PC-9 (cell line): ENCODE results near the gene ZNF593OS. TPM values are rescaled to one million over a fixed set of nuclear protein-coding genes. Genes with fewer than 3 reads are reported as not detected.

Source experiments
- BruUV-seq: library from RNA; stranded (reverse); fragments of 400-500 nt; replicated peaks from 2 replicates; lab custom pipeline; 2021; lab: Mats Ljungman, UMichigan
- CTCF ChIA-PET: fragments of 300-600 bp; sonication (Branson Sonifier 250); formaldehyde crosslinking; loops from one replicate; lab custom pipeline; 2022; ENCODE audit warnings: antibody characterized with exemption; lab: Charles Lee
- POLR2A ChIA-PET: fragments of 300-600 bp; sonication (Branson Sonifier 250); formaldehyde crosslinking; loops from one replicate; lab custom pipeline; 2022; ENCODE audit warnings: antibody characterized with exemption; ENCODE audit not compliant: unreplicated experiment; lab: Charles Lee
- DNase-seq, 2 experiments: peaks; one replicate each; pipeline versions ENCODE4 v3.0.0 to v3.0.0-alpha.2; 2015 to 2022; ENCODE audit warnings: mixed read lengths in 1 of 2
- H2AFZ ChIP-seq: fragments of 200-600 bp; sonication (generic); 2 replicates; pipeline ENCODE4 v1.8.1; 2017; ENCODE audit warnings: antibody characterized with exemption
- H3F3A ChIP-seq: fragments of 200-600 bp; sonication (generic); 2 replicates; pipeline ENCODE4 v1.8.1; 2017; ENCODE audit warnings: antibody characterized with exemption, mild to moderate bottlenecking, low read depth; ENCODE audit not compliant: insufficient read depth
- H3K27ac ChIP-seq: fragments of 200-600 bp; sonication (generic); 2 replicates; pipeline ENCODE4 v1.6.1; 2016; ENCODE audit warnings: mixed run types
- H3K27me3 ChIP-seq: fragments of 200-600 bp; sonication (generic); 2 replicates; pipeline ENCODE4 v1.6.1; 2016; ENCODE audit warnings: low read depth, mixed run types; ENCODE audit not compliant: insufficient read depth
- H3K36me3 ChIP-seq: fragments of 200-600 bp; sonication (generic); 2 replicates; pipeline ENCODE4 v1.6.1; 2016; ENCODE audit warnings: low read depth, mixed run types
- H3K4me1 ChIP-seq: fragments of 200-600 bp; sonication (generic); replicated peaks from 2 replicates; pipeline ENCODE4 v1.6.1; 2016; ENCODE audit warnings: mixed run types; ENCODE audit not compliant: insufficient read depth
- H3K4me2 ChIP-seq: fragments of 200-600 bp; sonication (generic); 2 replicates; pipeline ENCODE4 v1.6.1; 2017; ENCODE audit warnings: mixed run types
- H3K4me3 ChIP-seq: fragments of 200-600 bp; sonication (generic); 2 replicates; pipeline ENCODE4 v1.6.1; 2016; ENCODE audit warnings: mixed run types
- H3K79me2 ChIP-seq: fragments of 200-600 bp; sonication (generic); 2 replicates; pipeline ENCODE4 v1.6.1; 2017; ENCODE audit warnings: low read depth, mixed run types
- H3K9me2 ChIP-seq: fragments of 200-600 bp; sonication (generic); 2 replicates; pipeline ENCODE4 v1.8.1; 2017; ENCODE audit warnings: mild to moderate bottlenecking; ENCODE audit not compliant: insufficient read depth
- H3K9me3 ChIP-seq: fragments of 200-600 bp; sonication (generic); 2 replicates; pipeline ENCODE4 v1.8.1; 2016; ENCODE audit warnings: low read depth; ENCODE audit not compliant: insufficient read depth
- H4K20me1 ChIP-seq: fragments of 200-600 bp; sonication (generic); 2 replicates; pipeline ENCODE4 v1.8.1; 2017; ENCODE audit not compliant: insufficient read depth
- EZH2 ChIP-seq: fragments of 200-600 bp; sonication (generic); IDR thresholded peaks from 2 replicates; pipeline ENCODE4 v1.8.0; 2017; ENCODE audit warnings: antibody characterized with exemption, low read depth
- intact Hi-C: fragments of 100-400 bp; cut with micrococcal nuclease; formaldehyde crosslinking; loops from one replicate; pipeline ENCODE4 v1.10.0; 2022; ENCODE audit not compliant: unreplicated experiment
- total RNA-seq: library from RNA; stranded (reverse); gene quantifications from 2 replicates; pipeline ENCODE4 v1.2.3, GENCODE V29; 2021
- TF ChIP-seq, protein P1 (sequence below): fragments of 200-600 bp; sonication (generic); conservative IDR thresholded peaks from 2 replicates; pipeline ENCODE4 v1.6.1; 2017; ENCODE audit warnings: mixed run types, antibody characterized with exemption, mild to moderate bottlenecking, moderate library complexity

The ZNF593OS gene
- total RNA-seq, 1 experiment from 2014 or later, result not detected

GRCh38 chr1:26187882-26188281 lies 16.2 kb upstream of the ZNF593OS start:
- Histone ChIP-seq H3K36me3 (0 out of 2 replicates have a peak, but pooled peaks cover 6% of the 10 kb centered on the region), H3K27me3 (no peaks in the 10 kb centered on the region), H2AFZ (no peak overlapping the region), H3K4me3 (no peak overlapping the region), H3K27ac (no peak overlapping the region), H3K79me2 (no peaks in the 10 kb centered on the region), H3K9me2 (no peaks in the 10 kb centered on the region), H4K20me1 (no peaks in the 10 kb centered on the region), H3K9me3 (no peaks in the 10 kb centered on the region), H3F3A (no peaks in the 10 kb centered on the region), H3K4me1 (no peaks in the 10 kb centered on the region), H3K4me2 (no peak overlapping the region)
- intact Hi-C loops, result no loop called here
- TF ChIP-seq, protein P1, sequence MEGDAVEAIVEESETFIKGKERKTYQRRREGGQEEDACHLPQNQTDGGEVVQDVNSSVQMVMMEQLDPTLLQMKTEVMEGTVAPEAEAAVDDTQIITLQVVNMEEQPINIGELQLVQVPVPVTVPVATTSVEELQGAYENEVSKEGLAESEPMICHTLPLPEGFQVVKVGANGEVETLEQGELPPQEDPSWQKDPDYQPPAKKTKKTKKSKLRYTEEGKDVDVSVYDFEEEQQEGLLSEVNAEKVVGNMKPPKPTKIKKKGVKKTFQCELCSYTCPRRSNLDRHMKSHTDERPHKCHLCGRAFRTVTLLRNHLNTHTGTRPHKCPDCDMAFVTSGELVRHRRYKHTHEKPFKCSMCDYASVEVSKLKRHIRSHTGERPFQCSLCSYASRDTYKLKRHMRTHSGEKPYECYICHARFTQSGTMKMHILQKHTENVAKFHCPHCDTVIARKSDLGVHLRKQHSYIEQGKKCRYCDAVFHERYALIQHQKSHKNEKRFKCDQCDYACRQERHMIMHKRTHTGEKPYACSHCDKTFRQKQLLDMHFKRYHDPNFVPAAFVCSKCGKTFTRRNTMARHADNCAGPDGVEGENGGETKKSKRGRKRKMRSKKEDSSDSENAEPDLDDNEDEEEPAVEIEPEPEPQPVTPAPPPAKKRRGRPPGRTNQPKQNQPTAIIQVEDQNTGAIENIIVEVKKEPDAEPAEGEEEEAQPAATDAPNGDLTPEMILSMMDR, result no peak
- TF ChIP-seq EZH2, result no peak
- ChIA-PET CTCF (no interaction called here), POLR2A (no interaction called here)
- no TSS peak for BruUV-seq
- no peak for DNase-seq

DNA sequence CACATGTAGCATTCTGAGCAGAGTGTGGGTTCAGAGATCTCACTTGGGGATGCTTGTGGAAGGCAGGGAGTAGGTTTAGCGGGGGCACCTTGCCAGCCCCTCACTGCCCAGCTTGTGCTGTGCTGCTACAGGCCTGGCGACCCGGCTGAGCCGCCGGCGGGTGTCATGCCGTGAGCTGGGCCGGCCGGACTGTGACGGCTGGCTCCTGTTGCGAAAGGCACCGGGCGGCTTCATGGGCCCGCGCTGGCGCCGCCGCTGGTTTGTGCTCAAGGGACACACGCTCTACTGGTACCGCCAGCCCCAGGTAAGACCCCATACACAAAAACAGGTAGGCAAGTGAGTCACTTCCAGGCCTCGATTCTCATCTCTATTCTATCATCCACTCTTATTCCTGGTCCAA lies 13.3 kb upstream of the ZNF593OS start:
- Histone ChIP-seq H3K27ac (no peak overlapping the region), H3K4me2 (no peak overlapping the region), H3K79me2 (no peaks in the 10 kb centered on the region), H3K4me1 (peaks cover 16% of the 10 kb centered on the region), H4K20me1 (no peaks in the 10 kb centered on the region), H3K4me3 (no peak overlapping the region), H3F3A (peaks cover 9% of the 10 kb centered on the region; the same call in 1 of the 2 replicates), H3K9me2 (no peaks in the 10 kb centered on the region), H3K9me3 (no peaks in the 10 kb centered on the region), H3K27me3 (no peaks in the 10 kb centered on the region), H3K36me3 (peaks cover 6% of the 10 kb centered on the region; the same call in 1 of the 2 replicates), H2AFZ (no peak overlapping the region)
- CTCF ChIA-PET, result no interaction called here
- TF ChIP-seq EZH2, result no peak
- TF ChIP-seq, protein P1, result no peak
- intact Hi-C loops, result no loop called here
- no TSS peak for BruUV-seq
- POLR2A ChIA-PET, result no interaction called here
- no peak for DNase-seq

DNA sequence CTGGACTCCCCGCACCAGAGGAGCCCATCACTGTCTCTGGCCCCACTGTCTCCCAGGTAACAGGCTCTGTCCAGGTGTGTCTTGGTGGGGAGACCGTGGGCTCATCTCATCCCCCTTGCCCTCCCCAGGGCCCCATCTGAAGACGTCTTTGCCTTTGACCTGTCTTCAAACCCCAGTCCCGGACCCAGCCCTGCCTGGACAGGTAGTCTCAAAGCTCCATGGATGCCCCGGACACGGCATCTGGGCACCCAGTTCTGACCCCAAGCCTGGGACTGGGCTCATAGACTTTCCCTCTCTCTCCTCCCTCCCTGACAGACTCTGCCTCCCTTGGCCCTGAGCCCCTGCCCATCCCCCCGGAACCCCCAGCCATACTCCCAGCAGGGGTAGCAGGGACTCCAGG lies 12.5 kb upstream of the ZNF593OS start:
- no peak for DNase-seq
- no peaks in the 10 kb centered on the region for H3K9me2 ChIP-seq
- no TSS peak for BruUV-seq
- no peaks in the 10 kb centered on the region for H3K79me2 ChIP-seq
- ChIA-PET POLR2A (no interaction called here), CTCF (no interaction called here)
- H2AFZ ChIP-seq, result no peak overlapping the region
- H3K27me3 ChIP-seq, result no peaks in the 10 kb centered on the region
- H3K4me2 ChIP-seq, result no peak overlapping the region
- intact Hi-C loops, result no loop called here
- H3K9me3 ChIP-seq, result no peaks in the 10 kb centered on the region
- no peak overlapping the region for H3K27ac ChIP-seq
- no peak overlapping the region for H3K4me3 ChIP-seq
- no peaks in the 10 kb centered on the region for H4K20me1 ChIP-seq
- H3K4me1 ChIP-seq, result peaks cover 16% of the 10 kb centered on the region
- peaks cover 6% of the 10 kb centered on the region; the same call in 1 of the 2 replicates for H3K36me3 ChIP-seq
- TF ChIP-seq, protein P1, result no peak
- TF ChIP-seq EZH2, result no peak
- H3F3A ChIP-seq, result peaks cover 9% of the 10 kb centered on the region; the same call in 1 of the 2 replicates
